HG03139 (cell line): Measurements from ENCODE around the gene CFAP210.
"Not testable (repeated sequence)": the region's sequence is repeated elsewhere in the genome, so short reads cannot be mapped to it uniquely, and the experiment has no call there.

Source experiments
- ATAC-seq: cut with Tn5 transposase; IDR thresholded peaks from one replicate; pipeline ENCODE4 v1.9.1; 2021; ENCODE audit not compliant: unreplicated experiment

The CFAP210 gene

GRCh38 chr2:169712791-169713227 is 18.6 kb upstream of the CFAP210 start:
- ATAC-seq = no peak

DNA sequence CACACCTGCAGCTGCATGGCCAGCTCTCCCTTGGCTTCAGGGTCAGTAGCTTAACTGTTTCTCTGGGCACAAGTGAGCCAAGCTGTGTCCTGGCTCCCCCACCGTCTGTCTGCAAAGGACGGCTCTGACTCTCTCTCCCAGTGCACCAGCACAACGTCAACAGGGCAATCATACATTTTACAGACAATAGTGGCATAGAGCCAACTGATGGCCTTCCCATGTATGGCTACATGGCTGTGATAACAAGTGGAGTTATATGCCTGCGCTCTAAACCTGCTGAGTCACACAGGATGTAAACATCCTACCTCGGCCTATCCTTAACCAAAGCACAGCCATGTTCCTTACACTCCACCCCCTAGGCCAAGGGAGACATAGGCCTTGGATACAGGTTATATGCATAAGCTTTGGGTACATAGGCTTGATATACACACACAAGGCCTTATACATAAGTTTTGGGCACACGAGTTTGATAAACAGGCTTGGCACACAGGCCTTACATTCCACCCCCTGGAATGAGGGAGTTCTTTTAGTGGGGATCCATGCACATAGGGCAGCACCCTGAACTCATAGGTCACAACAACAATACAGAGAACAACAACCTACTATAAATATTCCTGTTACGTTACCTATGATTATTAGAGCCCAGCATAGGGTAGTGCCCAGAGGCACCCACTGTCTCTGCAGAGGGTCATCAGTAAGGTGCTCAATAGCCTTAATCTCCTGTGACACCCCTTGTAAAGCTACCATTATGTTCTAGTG is 17.7 kb upstream of the CFAP210 start:
- no peak for ATAC-seq

DNA sequence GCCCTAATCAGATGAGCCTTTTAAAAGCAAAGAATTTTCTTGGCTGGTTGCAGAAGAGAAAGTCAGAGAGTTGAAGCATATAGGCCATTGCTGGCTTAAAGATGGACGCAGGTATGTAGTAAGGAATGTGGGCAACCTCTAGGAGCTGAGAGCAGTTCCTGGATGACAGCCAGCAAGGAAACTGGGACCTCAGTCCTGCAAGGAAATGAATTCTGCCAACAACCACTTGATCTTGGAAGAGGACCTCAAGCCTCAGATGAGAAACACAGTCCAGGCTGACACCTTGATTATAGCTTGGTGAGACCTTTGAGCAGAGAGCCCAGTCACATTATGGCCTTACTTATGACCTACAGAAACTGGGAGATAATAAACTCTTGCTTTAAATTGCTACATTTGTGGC is 15.8 kb upstream of the CFAP210 start:
- no peak for ATAC-seq

DNA sequence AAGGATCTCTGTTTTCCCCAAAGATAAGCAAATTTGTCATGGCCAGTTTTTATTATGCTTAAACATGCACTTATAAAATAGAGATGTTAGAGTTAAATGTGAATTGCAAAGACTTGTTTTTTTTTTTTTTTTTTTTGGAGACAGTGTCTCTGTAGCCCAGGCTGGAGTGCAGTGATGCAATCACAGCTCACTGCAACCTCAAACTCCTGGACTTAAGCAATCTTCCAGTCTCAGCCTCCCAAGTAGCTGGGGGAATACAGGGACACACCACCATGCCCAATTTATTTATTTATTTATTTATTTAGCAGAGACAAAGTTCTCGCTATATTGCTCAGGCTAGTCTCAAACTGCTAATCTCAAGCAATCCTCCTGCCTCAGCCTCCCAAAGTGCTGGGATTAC is 15.1 kb upstream of the CFAP210 start:
- ATAC-seq = no peak

GRCh38 chr2:169707626-169708025 is 13.4 kb upstream of the CFAP210 start:
- ATAC-seq = no peak

DNA sequence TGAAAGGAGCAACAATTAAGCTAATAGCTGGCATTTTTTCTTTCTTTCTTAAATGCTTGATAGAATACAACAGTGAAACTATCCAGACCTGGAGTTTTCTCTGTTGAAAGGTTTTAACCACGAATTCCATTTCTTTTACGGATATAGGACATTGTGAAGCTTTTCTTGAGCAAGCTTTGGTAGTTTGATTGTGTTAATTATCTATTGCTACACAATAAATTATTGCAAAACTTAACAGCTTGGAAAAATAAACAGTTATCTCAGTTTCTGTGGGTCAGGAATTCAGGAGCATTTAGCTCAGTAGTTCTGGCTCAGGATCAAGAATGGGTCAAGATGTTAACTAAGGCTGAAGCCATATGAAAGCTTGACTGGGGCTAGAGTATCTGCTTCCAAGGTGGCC is 11.7 kb upstream of the CFAP210 start:
- ATAC-seq = no peak

DNA sequence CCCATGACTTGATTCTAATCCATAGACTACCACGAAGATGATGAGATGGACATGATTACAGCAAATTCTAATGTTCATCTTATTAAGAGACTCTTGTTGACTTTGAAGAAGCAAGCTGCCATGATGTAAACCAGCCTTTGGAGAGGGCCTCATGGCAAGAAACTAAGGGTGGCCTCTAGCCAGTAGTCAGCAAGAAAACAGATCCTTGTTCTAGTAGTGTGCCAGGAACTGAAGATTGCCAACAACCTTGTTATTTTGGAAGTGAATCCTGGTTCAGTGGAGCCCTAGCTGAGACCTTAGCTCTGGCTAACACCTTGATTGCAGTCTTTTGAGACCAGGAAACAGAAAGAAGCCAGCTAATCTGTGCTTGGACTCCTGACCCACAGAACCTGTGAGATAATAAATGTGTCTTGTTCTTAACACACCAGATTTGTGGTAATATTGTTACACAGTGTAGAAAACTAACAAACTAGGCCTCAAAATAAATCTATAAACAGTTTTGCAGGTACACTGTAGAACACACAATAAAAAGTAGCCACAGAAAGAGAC is 10.0 kb upstream of the CFAP210 start:
- ATAC-seq = no peak

DNA sequence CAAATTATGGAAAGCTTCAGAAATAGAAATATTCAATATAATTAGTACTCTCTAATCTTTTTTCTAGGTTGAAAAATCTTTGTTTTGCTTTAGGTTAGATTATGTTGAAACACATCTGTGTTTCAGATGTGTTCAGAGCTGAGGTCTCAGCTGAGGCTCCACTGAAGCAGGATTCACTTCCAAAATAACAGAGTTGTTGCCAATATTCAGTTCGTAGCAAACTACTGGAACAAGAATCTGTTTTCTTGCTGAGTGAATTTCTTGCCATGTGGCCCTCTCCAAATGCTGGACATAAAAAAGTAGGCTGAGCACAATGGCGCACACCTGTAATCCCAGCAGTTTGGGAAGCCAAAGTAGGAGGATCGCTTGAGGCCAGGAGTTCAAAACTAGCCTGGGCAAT is 8.8 kb upstream of the CFAP210 start:
- ATAC-seq = no peak

DNA sequence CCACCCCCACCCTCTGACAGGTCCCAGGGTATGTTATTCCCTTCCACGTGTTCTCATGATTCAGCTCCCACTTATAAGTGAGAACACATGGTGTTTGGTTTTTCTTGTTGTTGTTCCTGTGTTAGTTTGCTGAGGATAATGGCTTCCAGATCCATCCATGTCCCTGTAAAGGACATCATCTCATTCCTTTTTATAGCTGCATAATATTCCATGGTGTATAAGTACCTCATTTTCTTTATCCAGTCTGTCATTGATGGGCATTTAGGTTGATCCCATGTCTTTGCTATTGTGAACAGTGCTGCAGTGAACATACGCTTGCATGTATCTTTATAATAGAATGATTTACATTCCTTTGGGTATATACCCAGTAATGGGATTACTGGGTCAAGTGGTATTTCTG is 5.0 kb upstream of the CFAP210 start:
- not testable (repeated sequence) for ATAC-seq

- ATAC-seq = no peak
These were observed 2.2 kb upstream of the CFAP210 start for GRCh38 chr2:169696381-169696780.

DNA sequence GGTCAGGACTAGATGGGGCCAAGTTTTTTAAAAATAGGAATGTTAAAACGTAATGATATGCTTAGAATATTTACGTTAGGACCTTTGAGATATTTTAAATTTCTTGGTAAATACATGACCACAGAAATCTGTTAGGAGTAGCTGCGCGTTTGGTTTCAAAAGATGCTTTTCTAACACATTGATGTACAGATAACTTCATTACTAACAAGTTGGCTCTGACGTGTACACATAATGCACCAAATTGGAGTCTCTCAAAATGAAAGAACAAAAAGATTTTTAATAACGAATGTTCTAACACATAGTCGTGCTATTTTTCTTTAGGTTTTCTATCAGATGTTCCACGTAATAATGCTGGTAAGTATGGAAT is 672 bp upstream of the CFAP210 start:
- ATAC-seq = no peak

GRCh38 chr2:169693360-169693759 is 845 bp downstream of the CFAP210 start:
- ATAC-seq = no peak

DNA sequence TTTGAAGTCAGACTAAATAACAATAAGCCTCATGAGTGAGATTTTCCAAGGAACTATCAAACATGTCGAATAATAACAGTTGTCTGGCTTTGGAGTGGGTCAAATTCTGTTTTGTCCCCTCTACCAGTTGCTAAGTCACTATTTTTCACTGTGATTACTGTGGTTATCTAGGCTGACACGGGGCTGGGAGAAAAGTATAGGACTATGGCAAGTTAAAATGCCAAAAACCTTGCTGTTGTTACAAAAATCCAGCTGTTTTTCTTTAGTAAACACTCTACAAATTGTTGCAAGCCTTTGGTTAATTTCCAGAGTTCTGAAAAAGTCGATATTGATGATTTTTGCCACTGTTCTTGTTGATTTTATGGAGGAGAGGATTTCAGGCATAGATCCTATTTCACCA is 1.5 kb downstream of the CFAP210 start:
- ATAC-seq = no peak

DNA sequence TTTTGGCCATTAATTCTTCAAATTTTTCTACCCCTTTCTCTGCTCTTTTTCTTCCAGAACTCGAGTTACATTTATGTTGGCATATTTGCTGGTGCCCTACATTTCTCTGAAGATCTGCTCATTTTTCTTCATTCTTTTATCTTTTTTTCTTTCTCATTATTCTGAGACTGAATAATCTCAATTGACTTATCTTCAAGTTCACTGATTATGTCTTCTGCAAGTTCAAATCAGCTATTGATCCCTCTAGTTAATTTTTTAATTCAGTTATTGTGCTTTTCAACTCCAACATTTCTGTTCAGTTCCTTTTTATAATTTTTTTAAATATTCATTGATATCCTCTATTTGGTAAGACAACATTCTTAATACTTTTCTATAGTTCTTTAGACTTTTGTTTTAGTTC is 3.2 kb downstream of the CFAP210 start:
- no peak for ATAC-seq

- not testable (repeated sequence) for ATAC-seq
These were observed 6.3 kb downstream of the CFAP210 start for GRCh38 chr2:169687943-169688342.

- not testable (repeated sequence) for ATAC-seq
These were observed 7.4 kb downstream of the CFAP210 start for GRCh38 chr2:169686825-169687224.

DNA sequence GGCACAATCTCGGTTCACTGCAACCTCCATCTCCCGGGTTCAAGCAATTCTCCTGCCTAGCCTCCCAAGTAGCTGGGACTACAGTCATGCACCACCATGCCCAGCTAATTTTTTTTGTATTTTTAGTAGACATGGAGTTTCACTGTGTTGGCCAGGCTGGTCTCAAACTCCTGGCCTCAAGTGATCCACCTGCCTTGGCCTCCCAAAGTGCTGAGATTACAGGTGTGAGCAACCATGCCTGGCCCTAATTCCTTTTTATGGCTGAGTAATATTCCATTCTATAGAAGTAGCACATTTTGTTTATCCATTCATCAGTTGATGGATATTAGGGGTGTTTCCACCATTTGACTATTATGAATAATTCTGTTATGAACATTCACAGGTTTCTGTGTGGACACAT is 9.5 kb downstream of the CFAP210 start:
- not testable (repeated sequence) for ATAC-seq

- ATAC-seq = no peak
These were observed 10.1 kb downstream of the CFAP210 start for GRCh38 chr2:169684135-169684565.

DNA sequence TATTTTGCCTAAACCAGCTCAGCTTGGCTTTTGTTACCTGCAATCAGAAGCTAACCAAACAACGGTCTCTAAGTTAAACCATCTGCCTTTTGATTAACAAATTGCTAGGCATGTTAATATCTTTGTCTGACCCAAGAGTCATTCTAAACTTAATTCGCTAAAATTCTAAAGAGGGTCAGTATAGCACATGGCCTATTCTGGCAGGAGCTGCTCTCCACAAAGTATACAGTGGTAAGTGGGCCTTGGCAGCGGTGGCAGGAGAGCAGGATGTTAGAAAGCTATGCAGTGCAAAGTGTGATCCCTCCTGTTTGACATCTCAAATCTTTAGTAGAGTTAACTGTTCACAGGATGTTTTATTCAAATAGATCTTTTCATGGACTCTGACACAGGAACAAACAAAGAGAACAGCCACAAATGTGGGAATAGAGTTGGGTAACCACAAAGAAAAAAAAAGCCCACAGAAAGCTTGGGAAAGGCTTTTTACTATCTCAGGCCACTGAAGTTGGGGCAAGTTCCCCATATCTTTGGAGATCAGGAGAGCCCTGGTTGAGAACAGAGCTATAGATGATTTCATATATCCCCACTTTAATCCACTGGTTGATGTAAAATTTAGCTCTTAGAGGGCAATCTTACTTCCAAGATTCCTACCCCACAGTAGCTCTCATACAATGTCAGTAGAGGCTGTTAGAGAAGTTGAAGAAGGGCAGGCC is 10.6 kb downstream of the CFAP210 start:
- no peak for ATAC-seq

- ATAC-seq = no peak
These were observed 11.2 kb downstream of the CFAP210 start for GRCh38 chr2:169683054-169683424.

- ATAC-seq = no peak
These were observed 17.4 kb downstream of the CFAP210 start for GRCh38 chr2:169676850-169677249.

GRCh38 chr2:169676357-169676756 is 17.8 kb downstream of the CFAP210 start:
- ATAC-seq = no peak
